ENCODE data around the gene NPEPPS. TPM values are rescaled to one million over a fixed set of nuclear protein-coding genes. Genes with fewer than 3 reads are reported as not detected.

Gene NPEPPS
- polyA plus RNA-seq, 1 of the 3 experiments (the other 2 are of a cell fraction) = 73.2 TPM

DNA sequence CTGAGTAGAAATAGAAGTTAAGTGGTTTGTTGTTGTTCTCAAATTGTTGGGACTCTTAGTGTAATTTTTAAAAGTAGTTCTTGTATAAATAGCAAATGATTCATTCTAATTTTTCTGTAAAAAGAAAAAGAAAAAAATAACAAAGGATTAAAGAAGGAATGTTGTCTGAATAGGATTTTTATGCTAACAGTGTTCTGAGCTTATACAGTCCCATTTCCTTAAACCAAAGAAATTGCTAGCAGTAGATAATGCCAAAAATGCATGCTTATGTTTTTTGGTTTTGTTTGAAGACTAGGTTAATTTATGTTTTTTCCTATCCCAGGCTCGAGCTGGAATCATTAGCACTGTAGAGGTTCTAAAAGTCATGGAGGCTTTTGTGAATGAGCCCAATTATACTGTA, 74.1 kb downstream of the NPEPPS start:
- H3F3A ChIP-seq (replicated peaks; ENCODE audit: insufficient read depth) = peaks cover 25% of the 10 kb centered on the region
- no peaks in the 10 kb centered on the region; the same call in 1 of the 2 replicates for H4K20me1 ChIP-seq (ENCODE audit: insufficient read depth)
- peaks cover 11 to 15% of the 10 kb centered on the region in 2 experiments; a peak in 3 of 4 replicates for H3K4me1 ChIP-seq (ENCODE audit: control insufficient read depth in 1 of 2, insufficient read depth in 2 of 2, low read depth in 1 of 2, low read length in 1 of 2)
- no peak overlapping the region for H3K4me3 ChIP-seq (ENCODE audit: low read depth in 2 of 2, low read length in 1 of 2)
- no peaks in the 10 kb centered on the region; the same call in 1 of the 2 replicates for H3K79me2 ChIP-seq (ENCODE audit: insufficient read depth)
- H3K9me2 ChIP-seq = no peaks in the 10 kb centered on the region
- POLR2A ChIA-PET = no interaction called here
- H3K27ac ChIP-seq (ENCODE audit: low read depth in 2 of 2, low read length in 1 of 2) = peak overlapping the region; percentile 7 to 49
- H3K9me3 ChIP-seq = no peaks in the 10 kb centered on the region
- no peaks in the 10 kb centered on the region for H3K27me3 ChIP-seq (ENCODE audit: insufficient read depth)
- no peak overlapping the region for H3K4me2 ChIP-seq
- no peak overlapping the region for H2AFZ ChIP-seq (ENCODE audit: low read depth)
- CTCF ChIA-PET = interaction anchor here (0.6 to 6.4 kb wide), 10 partner anchors 8 to 289 kb away, joined by 3 to 73 read pairs (median 4); no protein-coding TSS in a partner anchor
- H3K9ac ChIP-seq = no peak overlapping the region; the same call in 1 of the 2 replicates
- no peak for TF ChIP-seq CHD2 (IDR thresholded peaks at IDR 0.05; ENCODE audit: low read length, partially characterized antibody)
- no peak for TF ChIP-seq RAD21 (IDR thresholded peaks at IDR 0.05; ENCODE audit: low read length)
- TF ChIP-seq YY1 (IDR thresholded peaks at IDR 0.05; ENCODE audit: low read depth) = no peak
- TF ChIP-seq SIN3A (IDR thresholded peaks at IDR 0.05; ENCODE audit: borderline replicate concordance, low read depth, low read length) = no peak
- TF ChIP-seq, protein P1, sequence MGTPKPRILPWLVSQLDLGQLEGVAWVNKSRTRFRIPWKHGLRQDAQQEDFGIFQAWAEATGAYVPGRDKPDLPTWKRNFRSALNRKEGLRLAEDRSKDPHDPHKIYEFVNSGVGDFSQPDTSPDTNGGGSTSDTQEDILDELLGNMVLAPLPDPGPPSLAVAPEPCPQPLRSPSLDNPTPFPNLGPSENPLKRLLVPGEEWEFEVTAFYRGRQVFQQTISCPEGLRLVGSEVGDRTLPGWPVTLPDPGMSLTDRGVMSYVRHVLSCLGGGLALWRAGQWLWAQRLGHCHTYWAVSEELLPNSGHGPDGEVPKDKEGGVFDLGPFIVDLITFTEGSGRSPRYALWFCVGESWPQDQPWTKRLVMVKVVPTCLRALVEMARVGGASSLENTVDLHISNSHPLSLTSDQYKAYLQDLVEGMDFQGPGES (IDR thresholded peaks at IDR 0.05; ENCODE audit: low read depth, low read length) = no peak
- no peak for TF ChIP-seq MXI1 (IDR thresholded peaks at IDR 0.05; ENCODE audit: low read depth, low read length)
- TF ChIP-seq, protein P2, sequence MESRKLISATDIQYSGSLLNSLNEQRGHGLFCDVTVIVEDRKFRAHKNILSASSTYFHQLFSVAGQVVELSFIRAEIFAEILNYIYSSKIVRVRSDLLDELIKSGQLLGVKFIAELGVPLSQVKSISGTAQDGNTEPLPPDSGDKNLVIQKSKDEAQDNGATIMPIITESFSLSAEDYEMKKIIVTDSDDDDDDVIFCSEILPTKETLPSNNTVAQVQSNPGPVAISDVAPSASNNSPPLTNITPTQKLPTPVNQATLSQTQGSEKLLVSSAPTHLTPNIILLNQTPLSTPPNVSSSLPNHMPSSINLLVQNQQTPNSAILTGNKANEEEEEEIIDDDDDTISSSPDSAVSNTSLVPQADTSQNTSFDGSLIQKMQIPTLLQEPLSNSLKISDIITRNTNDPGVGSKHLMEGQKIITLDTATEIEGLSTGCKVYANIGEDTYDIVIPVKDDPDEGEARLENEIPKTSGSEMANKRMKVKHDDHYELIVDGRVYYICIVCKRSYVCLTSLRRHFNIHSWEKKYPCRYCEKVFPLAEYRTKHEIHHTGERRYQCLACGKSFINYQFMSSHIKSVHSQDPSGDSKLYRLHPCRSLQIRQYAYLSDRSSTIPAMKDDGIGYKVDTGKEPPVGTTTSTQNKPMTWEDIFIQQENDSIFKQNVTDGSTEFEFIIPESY (IDR thresholded peaks at IDR 0.05; ENCODE audit: borderline replicate concordance, low read depth) = no peak
- TF ChIP-seq POLR2AphosphoS5 (IDR thresholded peaks at IDR 0.05; ENCODE audit: low read depth, low read length) = no peak
- TF ChIP-seq, protein P3, sequence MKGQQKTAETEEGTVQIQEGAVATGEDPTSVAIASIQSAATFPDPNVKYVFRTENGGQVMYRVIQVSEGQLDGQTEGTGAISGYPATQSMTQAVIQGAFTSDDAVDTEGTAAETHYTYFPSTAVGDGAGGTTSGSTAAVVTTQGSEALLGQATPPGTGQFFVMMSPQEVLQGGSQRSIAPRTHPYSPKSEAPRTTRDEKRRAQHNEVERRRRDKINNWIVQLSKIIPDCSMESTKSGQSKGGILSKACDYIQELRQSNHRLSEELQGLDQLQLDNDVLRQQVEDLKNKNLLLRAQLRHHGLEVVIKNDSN (IDR thresholded peaks at IDR 0.05; ENCODE audit: borderline replicate concordance, low read depth) = no peak
- TF ChIP-seq, protein P4, sequence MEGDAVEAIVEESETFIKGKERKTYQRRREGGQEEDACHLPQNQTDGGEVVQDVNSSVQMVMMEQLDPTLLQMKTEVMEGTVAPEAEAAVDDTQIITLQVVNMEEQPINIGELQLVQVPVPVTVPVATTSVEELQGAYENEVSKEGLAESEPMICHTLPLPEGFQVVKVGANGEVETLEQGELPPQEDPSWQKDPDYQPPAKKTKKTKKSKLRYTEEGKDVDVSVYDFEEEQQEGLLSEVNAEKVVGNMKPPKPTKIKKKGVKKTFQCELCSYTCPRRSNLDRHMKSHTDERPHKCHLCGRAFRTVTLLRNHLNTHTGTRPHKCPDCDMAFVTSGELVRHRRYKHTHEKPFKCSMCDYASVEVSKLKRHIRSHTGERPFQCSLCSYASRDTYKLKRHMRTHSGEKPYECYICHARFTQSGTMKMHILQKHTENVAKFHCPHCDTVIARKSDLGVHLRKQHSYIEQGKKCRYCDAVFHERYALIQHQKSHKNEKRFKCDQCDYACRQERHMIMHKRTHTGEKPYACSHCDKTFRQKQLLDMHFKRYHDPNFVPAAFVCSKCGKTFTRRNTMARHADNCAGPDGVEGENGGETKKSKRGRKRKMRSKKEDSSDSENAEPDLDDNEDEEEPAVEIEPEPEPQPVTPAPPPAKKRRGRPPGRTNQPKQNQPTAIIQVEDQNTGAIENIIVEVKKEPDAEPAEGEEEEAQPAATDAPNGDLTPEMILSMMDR (IDR thresholded peaks at IDR 0.05) = no peak
- no peak for TF ChIP-seq ELF1 (IDR thresholded peaks at IDR 0.05)
- TF ChIP-seq FOXM1 (IDR thresholded peaks at IDR 0.05; ENCODE audit: low read depth) = no peak
- no peak for TF ChIP-seq MEF2A (IDR thresholded peaks at IDR 0.05; ENCODE audit: borderline replicate concordance, low read depth)
- TF ChIP-seq FOXJ3 (CRISPR knock-in tag; IDR thresholded peaks at IDR 0.05) = no peak
- no peak for TF ChIP-seq TCF12 (IDR thresholded peaks at IDR 0.05)
- no peak for TF ChIP-seq RXRA (IDR thresholded peaks at IDR 0.05; ENCODE audit: borderline replicate concordance, low read depth)
- TF ChIP-seq JUND (IDR thresholded peaks at IDR 0.05) = no peak
- TF ChIP-seq, protein P5, sequence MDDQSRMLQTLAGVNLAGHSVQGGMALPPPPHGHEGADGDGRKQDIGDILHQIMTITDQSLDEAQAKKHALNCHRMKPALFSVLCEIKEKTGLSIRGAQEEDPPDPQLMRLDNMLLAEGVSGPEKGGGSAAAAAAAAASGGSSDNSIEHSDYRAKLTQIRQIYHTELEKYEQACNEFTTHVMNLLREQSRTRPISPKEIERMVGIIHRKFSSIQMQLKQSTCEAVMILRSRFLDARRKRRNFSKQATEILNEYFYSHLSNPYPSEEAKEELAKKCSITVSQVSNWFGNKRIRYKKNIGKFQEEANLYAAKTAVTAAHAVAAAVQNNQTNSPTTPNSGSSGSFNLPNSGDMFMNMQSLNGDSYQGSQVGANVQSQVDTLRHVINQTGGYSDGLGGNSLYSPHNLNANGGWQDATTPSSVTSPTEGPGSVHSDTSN (IDR thresholded peaks at IDR 0.05) = no peak
- H3K36me3 ChIP-seq (replicated peaks in 1 of 2; ENCODE audit: control insufficient read depth in 1 of 2, insufficient read depth in 2 of 2, low read length in 1 of 2) = peaks cover 65 to 77% of the 10 kb centered on the region in 2 experiments
- WGBS (ENCODE audit: low lambda C conversion rate) = 91% methylated on average over 1 of the region's 1 CpG
- no peak for DNase-seq

Measured in SK-N-SH (cell line).